ENCODE data around the gene FRRS1.
A peak's percentile ranks its signal among the peaks of the same experiment; 100 is the strongest.
"Not testable (repeated sequence)": the region's sequence is repeated elsewhere in the genome, so short reads cannot be mapped to it uniquely, and the experiment has no call there.

Gene FRRS1

DNA sequence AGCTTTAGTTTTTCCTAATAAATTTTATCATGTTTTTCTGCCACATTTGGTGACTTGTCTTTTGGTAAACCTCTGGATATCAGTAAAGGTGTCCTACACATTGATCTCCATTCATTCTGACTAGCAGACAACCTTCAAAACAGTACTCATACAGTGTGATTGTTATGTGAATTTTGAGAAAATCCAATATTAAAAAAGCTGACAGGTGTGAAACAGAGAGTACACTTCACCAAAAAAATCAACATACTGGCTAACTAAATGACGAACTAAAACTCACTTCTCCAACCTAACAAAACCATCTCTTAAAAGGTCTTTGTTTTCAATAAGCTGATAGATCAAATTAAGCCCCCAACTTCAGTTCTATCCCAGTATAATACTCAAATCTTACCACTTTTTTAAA, 1.5 kb downstream of the FRRS1 start:
- DNase-seq (ENCODE audit: low spot score): no peak

DNA sequence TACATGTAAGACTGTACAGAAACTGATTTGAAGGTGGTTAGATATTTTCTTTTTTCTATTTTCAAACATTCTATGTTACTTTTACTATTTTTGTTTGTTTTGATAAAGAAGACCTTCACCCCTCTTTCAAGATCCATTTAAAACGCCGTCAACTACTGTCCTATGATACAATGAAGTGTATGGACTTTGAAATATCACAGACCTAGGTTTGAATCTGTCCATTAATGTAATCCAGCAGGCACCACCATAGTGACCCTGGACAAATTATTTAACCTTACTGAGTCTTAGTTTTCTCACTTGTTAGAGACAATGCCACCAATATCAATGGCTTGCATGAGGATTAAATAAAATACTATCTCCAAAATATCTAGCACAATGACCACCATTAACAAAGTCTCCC, 2.0 kb downstream of the FRRS1 start:
- DNase-seq (ENCODE audit: low spot score): no peak

DNA sequence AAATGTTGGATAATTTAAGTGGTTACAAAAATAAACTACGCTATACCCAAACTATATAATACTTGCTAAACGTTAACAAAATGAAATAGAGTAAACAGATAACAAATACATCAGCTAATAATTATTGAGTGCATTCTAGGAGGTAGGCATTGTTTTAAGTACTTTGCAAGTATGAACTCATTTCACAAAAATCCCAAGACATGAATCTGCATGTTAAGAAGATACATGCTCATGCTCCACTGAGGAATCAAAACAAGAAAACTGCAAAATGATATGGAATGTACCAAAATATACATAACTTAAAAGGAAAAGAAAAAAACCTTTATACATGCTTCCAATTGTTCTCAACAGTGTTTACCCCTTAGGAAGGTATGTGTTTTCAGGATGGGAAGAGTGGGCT, 2.5 kb downstream of the FRRS1 start:
- DNase-seq (ENCODE audit: low spot score): no peak

DNA sequence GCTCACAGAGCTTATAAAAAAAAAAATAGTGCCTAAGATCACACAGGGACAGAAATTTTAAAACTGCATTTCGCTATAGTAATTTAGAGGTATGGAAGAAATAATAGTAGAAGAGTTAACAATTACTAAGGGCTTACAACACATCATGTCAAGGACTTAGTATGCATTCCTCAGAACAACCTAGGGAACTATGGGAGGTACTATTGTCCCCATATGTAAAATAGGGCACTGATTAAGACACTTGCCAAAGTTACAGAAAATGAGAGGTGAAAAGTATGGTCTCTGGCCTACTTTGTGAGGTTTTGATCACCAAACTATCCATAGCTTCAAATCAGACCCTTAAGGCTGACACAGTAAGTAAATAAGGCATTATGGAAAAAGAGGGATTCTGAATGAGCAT, 4.7 kb downstream of the FRRS1 start:
- DNase-seq (ENCODE audit: low spot score): no peak

DNA sequence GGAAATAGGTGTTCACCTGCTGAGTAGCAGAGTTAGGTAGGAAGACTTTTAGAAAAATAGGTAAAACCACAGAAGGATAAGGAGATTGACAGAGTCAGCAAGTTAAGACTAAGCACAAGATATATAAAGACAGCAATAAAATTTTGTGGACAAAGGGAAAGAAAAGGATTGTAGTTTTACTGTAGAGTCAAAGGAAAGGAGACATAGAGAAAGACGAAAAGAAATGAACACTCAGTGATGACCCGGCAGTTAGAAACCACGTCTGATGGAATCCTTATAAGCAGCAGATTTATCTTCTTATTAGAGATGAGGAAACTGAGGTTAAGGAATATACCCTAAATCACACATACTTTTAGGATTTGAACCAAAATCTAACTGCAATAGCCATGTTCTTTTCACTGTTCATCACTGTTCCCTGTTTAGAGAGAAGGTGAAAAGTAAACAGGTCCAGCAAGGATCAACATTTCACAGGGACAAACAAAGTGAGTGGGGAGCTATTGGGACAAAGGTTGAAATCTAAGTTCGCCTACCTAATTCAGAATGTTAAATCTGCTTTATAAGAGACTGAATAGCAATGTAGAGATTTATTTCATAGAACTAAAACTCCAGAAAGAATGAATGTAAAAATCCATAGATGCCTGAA, 6.8 kb downstream of the FRRS1 start:
- DNase-seq (ENCODE audit: low spot score): no peak

DNA sequence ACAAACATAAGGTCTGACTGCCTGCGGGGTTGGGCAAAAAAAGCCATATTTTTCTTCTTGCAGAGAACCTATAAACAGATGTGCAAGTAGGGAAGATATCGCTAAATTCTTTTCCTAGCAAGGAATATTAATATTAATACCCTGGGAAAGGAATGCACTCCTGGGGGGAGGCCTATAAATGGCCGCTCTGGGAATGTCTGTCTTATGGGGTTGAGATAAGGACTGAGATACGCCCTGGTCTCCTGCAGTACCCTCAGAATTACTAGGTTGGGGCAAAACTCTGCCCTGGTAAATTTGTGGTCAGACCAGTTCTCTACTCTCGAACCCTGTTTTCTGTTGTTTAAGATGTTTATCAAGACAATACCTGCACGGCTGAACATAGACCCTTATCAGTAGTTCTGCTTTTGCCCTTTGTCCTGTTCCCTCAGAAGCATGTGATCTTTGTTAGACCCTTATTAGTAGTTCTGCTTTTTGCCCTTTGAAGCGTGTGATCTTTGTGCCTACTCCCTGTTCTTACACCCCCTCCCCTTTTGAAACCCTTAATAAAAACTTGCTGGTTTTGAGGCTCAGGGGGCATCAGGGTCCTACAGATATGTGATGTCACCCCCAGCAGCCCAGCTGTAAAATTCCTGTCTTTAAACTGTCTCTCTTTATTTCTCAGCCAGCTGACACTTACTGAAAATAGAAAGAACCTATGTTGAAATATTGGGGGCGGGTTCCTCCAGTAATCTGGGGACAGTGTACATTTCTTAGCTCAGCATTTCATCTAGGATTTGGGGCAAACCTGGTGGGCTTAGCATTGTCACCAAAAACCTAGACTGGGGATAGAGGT, 7.5 kb downstream of the FRRS1 start:
- not testable (repeated sequence) for DNase-seq (ENCODE audit: low spot score)

DNA sequence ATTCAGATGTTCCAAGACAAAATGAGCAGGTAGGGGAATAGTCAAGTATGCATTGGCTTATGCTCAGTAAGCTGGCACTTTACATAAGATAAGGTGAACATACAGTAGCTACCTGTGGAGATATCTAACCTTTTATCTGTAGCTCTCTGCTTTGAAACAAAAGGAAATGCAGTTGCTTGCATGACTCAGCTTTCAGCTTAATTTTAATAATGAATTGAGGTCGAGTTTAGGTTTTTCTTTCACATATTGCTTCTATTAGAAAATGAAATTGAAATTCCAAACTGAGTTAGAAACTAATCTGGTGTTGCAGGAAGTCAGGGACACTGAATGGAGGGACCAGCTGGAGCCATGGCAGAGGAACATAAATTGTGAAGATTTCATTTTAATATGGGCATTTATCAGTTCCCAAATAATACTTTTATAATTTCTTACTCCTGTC, 8.3 kb downstream of the FRRS1 start:
- DNase-seq (ENCODE audit: low spot score): no peak

DNA sequence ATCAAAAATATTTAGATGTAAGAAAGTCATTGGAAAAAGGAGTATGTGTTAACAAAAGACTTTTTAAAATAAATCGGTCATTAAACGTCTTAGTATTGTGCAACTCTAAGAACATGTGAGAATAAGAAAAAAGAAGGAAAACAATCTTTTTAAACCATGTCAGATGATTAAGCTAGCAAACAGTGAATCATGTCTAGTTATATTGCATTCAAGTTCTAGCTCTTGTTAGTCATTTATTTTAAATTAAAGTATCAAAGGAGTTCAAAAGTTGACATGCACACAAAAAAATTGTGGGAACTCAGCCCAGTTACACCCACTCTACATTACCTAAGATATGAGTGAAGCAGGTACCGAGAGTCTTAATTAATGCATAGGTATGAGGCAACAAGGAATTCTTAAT, 9.8 kb downstream of the FRRS1 start:
- peak; percentile 41 for DNase-seq (ENCODE audit: low spot score)

DNA sequence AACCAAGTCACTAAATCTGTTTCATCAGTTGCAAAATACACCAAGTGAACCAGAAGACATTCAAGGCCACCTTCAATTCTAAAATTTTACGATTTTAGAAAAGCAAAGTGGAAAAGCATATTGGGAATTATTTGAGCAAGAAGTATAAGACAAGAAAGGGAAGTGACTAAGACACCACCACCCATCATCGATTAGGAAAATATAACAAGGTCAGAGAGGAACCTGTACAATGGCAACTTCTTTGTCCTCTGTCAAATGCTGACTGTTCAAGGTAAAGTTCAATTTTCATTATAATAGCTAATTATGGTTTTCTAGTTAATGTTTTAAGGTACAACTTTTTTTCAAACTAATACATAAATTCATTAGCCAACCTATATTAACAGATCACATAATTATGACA, 10.8 kb downstream of the FRRS1 start:
- DNase-seq (ENCODE audit: low spot score): no peak

DNA sequence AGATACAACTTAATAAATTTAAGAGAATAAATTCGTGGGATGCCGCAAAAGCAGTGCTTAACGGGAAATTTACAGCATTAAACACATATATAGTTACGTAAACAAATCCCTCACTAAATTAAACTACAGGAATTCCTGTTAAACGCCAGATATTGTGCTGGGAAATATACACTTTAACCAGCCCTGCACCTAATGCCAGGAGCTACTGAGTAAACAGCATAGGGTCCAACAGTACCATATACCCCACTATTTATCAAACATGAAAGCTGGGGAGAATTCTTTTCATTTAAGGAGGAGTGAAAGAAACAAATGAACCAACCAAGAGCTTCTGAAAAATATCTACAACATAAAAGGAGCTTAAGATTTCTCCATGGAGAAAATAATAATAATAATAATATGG, 11.7 kb downstream of the FRRS1 start:
- no peak for DNase-seq (ENCODE audit: low spot score)

DNA sequence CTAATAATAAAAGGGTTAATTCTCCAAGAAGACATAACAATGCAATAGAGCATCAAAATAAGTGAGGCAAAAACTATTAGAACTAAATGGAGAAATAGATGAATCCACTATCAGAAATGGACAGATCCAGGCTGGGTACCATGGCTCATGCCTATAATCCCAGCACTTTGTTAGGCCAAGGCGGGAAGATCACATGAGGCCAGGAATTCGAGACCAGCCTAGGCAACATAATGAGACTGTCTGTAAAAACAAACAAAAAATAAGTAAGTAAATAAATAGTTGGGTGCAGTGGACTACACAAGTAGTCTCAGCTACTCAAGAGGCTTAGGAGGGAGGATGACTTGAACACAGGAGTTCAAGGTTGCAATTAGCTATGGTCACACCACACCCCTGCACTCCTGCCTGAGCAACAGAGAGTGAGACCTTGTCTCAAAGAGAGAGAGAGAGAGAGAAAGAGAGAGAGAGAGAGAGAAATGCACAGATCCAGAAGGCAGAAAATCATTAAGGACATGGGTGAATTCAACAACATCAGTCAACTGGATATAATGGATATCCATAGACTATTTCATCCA, 12.3 kb downstream of the FRRS1 start:
- DNase-seq (ENCODE audit: low spot score): no peak

DNA sequence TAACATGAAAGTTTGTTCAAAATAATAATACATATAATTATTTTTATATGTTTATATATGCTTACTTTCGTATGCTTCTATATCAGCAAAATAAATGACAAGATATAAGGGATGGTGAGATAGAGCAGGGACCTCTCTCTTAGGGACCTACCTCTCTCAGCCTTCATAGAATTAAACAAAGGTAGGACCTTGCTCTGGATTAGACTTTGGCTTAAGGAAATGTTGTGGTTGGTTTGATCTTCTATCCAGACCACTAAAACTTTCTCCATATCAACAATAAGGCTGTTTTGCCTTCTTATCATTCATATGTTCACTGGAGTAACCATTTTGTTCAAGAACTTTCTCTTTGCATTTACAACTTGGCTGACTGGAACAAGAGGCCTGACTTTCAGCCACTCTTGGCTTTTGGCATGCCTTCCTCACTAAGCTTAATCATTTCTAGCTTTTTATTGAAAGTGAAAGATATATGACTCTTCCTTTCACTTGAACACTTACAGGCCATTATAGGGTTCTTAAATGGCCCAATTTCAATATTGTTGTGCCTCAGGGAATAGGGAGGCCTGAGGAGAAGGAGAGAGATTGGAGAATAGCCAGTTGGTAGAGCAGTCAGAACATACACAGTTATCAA, 14.4 kb downstream of the FRRS1 start:
- DNase-seq (ENCODE audit: low spot score): no peak

DNA sequence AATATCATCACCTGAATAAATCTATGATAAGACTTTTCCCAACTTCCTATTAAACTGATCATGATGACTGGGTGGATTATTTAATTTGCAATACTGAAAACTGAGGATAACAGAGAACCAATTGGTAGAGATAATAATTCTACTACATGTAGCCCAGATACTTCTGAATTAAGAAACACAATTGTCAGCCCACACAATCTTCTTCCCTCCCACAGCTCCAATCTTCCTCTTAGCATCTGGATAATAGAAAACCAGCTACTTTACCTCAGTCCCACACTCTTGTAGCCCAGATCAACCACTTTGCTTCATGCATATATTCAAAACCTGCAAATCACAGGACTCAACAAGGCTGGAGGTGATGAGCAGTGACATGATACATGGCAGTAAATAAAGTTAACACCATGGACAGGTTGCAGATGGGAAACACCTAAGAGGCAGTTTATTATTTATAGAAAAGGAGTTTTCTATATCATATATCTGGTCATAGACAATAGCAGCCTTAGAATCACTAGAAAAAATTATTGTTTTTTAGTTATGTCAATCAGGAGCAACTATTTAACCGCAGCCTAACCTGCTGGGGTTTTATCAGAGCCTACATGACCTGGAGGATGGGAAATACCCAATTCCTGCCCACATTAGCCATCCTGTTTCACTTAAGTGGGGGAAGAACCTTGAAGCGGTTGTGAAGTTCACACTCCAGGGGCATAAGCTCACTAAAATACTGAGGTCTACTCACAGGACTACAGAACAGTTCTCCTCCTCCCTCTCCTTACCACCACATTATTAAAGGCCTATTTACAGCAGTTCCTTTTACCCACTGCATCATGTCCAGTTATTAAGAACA, 16.7 kb downstream of the FRRS1 start:
- no peak for DNase-seq (ENCODE audit: low spot score)

DNA sequence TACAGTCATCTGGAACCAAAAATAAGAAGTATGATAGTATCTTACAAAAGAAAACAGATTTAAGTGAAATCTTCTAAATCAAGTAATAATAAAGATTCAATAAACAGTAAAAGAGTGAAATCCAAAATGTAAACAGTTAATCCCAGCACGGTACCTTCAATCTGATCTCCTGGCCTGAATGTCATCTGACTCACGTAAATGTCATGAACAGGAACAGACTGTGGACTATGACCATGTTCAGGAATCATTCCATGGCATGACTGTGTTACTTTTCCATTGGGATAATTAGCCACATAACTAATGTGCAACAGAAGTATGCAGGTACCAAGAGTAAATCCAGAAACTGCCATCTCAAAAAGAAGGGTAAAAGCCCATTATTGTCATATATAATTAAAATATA, 18.0 kb downstream of the FRRS1 start:
- peak; percentile 21 for DNase-seq (ENCODE audit: low spot score)

DNA sequence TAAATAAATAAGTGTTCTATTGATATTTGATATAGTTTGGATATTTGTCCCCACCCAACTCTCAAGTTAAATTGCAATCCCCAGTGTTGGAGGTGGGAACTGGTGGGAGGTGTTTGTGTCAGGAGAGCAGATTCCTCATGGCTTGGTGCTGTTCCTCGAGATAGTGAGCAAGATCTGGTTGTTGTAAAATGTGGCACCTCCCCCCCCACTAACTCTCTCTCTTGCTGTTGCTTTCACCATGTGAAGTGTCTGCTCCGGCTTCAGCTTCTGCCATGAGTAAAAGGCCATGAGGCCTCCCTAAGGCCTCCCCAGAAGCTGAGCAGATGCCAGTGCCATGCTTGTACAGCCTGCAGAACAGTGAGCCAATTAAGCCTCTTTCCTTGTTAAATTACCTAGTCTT, 20.8 kb downstream of the FRRS1 start:
- no peak for DNase-seq (ENCODE audit: low spot score)

DNA sequence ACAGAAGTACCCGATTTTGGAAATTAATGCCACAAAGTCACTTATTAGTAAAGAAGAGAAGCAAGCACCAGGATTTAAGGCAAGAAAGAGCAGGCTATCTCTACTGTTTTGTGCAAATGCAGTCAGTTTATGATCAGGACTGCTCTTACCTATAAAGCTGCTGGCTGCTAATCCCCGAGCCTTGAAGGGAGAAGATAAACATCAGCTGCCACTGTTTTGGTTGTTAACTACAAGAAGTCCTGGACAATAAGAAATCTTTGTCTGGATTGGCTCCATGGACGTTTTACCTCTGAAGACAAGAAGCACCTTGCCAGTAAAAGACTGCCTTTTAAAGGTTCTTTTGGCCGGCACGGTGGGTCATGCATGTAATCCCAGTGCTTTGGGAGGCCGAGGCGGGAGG, 21.4 kb downstream of the FRRS1 start:
- DNase-seq (ENCODE audit: low spot score): no peak

DNA sequence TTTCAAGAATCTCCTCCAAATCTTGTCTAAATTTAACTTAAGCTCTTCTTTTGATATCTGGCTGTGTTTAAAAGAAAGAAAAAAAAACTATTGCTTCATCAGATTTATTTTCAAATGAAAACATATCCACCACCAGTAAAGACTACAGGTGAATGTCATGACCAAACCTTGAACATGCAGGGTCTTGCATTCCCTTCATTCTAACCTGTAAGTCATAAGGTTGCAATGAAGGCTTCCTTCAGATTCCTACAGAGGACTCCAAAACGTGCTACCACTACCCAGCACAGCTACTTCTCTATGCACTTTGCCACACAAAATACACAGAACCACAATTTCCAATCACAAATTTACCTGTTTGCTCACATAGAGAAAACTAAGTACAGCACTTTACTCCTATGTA, 26.3 kb downstream of the FRRS1 start:
- DNase-seq (ENCODE audit: low spot score): no peak

DNA sequence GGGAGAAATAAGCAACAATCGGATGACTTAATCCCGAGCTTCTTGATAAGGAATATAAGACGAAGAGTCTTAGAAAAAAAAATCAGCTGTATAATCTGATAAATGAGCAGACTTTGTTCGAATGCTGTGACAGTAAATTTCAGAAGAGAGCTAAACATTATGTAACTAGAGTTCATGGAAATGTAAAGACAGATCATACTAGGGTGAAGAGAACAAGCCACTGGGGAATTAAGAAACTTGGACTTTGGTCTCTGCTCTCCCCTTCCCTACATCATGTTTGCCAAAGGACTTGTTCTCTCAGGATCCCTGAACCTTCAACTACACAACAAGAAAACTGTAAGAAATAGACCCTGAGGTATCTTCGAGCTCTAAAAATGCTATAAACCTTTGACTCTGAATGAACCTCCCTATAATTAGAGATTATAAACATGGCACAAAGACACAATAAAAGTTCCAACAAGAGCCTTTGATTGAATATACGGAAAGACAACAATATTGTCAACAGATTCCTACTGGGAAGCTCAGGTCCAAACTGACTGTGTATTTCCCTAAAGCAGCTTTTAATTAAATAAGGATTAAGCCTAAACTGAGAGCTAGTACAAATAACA, 27.5 kb downstream of the FRRS1 start:
- no peak for DNase-seq (ENCODE audit: low spot score)

DNA sequence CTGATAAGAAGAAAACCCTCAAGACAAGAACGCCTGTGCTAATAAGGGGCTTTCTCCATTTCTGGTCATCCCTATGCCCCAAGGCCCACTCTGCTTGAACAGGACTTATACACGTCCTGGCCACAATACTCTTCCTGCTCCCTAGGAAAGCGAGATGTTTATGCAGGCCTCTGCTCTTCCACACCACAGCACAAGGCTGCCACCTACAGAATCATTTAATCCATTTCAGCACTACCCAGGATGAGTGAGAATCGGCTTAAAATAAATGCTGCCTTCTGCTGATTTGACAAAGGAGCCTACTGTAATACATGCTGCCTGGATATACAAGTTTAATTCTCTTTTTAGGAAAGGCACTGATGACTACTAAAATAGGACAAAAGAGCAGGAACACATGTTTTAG, 29.4 kb downstream of the FRRS1 start:
- peak; percentile 79 for DNase-seq (ENCODE audit: low spot score)

DNA sequence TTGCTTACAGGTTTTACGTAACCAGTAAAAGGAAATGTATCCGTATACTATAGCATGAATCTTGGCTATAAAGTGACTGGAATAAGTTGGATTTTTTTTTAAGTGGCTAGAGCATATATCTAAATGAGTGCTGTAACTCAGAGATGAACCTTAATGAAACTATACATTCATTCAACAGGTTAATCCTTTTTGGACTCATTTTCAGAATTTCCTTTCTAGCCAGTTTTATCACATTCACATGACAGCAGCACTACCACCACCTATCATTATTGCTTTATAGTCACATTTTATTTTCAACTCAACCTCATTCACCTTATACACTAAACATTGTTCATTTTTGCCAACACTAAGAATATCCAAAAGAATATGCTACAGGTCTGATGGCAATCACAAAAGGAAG, 30.6 kb downstream of the FRRS1 start:
- no peak for DNase-seq (ENCODE audit: low spot score)

DNA sequence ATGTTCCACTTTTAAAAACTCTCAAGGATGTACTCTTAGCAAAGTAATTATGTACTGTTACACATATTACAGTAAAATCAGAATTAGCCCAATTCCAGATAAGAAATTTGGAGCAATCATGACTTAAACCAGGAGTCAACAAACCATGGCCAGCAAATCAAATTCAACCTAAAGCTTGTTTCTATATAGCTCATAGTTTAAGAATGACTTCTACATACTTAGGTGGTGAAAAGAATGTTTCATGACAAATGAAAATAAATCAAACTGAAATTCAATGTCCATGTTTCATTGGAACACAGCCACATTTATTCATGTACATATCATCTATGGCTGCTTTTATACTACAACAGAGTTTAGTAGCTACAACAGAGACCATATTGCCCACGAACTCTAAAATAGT, 35.1 kb downstream of the FRRS1 start:
- no peak for DNase-seq (ENCODE audit: low spot score)

Data from GM03348 (cell line).